Trophoblast cell (in vitro differentiated cells and primary cell): Measurements from ENCODE around the gene MYCBP2.
A peak's percentile ranks its signal among the peaks of the same experiment; 100 is the strongest.

Source experiments
- DNase-seq, 2 donors: peaks; one replicate each; pipeline ENCODE4 v3.0.0-alpha.2; 2016
- H2AFZ ChIP-seq: 2 replicates; pipeline ENCODE4 v1.6.1; 2013; ENCODE audit warnings: low read length, moderate library complexity, mild to moderate bottlenecking; ENCODE audit not compliant: insufficient read depth, poor library complexity
- H2AK5ac ChIP-seq: 2 replicates; pipeline ENCODE4 v1.6.1; 2013; ENCODE audit warnings: mild to moderate bottlenecking, low read length
- H2BK120ac ChIP-seq: 2 replicates; pipeline ENCODE4 v1.6.1; 2013; ENCODE audit warnings: low read length, mild to moderate bottlenecking, moderate library complexity; ENCODE audit not compliant: insufficient read depth, poor library complexity
- H2BK12ac ChIP-seq: 2 replicates; pipeline ENCODE4 v1.6.1; 2013; ENCODE audit warnings: mild to moderate bottlenecking, low read length, moderate library complexity
- H2BK5ac ChIP-seq: 2 replicates; pipeline ENCODE4 v1.6.1; 2013; ENCODE audit warnings: low read length, low read depth, moderate library complexity, mild to moderate bottlenecking; ENCODE audit not compliant: poor library complexity
- H3K14ac ChIP-seq: 2 replicates; pipeline ENCODE4 v1.6.1; 2013; ENCODE audit warnings: mild to moderate bottlenecking, low read length
- H3K18ac ChIP-seq: 2 replicates; pipeline ENCODE4 v1.6.1; 2013; ENCODE audit warnings: mild to moderate bottlenecking, low read length
- H3K23ac ChIP-seq: 2 replicates; pipeline ENCODE4 v1.6.1; 2013; ENCODE audit warnings: low read length
- H3K27ac ChIP-seq: 2 replicates; pipeline ENCODE4 v1.5.1; 2013; ENCODE audit warnings: low read depth, mild to moderate bottlenecking, inconsistent platforms, low read length, moderate library complexity
- H3K27me3 ChIP-seq: 2 replicates; pipeline ENCODE4 v1.6.1; 2013; ENCODE audit warnings: inconsistent platforms, mild to moderate bottlenecking, low read length, moderate library complexity; ENCODE audit not compliant: insufficient read depth
- H3K36me3 ChIP-seq, 2 experiments: 1 replicate in 1 of 2; 2 replicates in 1 of 2; pipeline ENCODE4 v1.6.1; 2013; ENCODE audit warnings: low read length in 2 of 2, mild to moderate bottlenecking in 2 of 2, moderate library complexity in 1 of 2; ENCODE audit not compliant: insufficient read depth in 2 of 2, control insufficient read depth in 1 of 2
- H3K4ac ChIP-seq: 2 replicates; pipeline ENCODE4 v1.6.1; 2013; ENCODE audit warnings: low read depth, mild to moderate bottlenecking, low read length, moderate library complexity
- H3K4me1 ChIP-seq, 2 experiments: 1 replicate in 1 of 2; 2 replicates in 1 of 2; pipeline ENCODE4 v1.6.1; 2013; ENCODE audit warnings: low read length in 2 of 2, mild to moderate bottlenecking in 2 of 2, moderate library complexity in 1 of 2; ENCODE audit not compliant: insufficient read depth in 2 of 2, control insufficient read depth in 1 of 2
- H3K4me2 ChIP-seq: 2 replicates; pipeline ENCODE4 v1.6.1; 2013; ENCODE audit warnings: inconsistent platforms, mild to moderate bottlenecking, low read length, moderate library complexity
- H3K4me3 ChIP-seq: 2 replicates; pipeline ENCODE4 v1.5.1; 2013; ENCODE audit warnings: mild to moderate bottlenecking, low read depth, low read length, inconsistent platforms
- H3K79me1 ChIP-seq: one replicate; pipeline ENCODE4 v1.6.1; 2013; ENCODE audit warnings: low read length
- H3K79me2 ChIP-seq: 2 replicates; pipeline ENCODE4 v1.6.1; 2013; ENCODE audit warnings: low read length, mild to moderate bottlenecking; ENCODE audit not compliant: control insufficient read depth, insufficient read depth, poor library complexity
- H3K9ac ChIP-seq: 2 replicates; pipeline ENCODE4 v1.6.1; 2013; ENCODE audit warnings: mild to moderate bottlenecking, low read length
- H3K9me3 ChIP-seq: 2 replicates; pipeline ENCODE4 v1.6.1; 2013; ENCODE audit warnings: low read depth, mild to moderate bottlenecking, control low read depth, inconsistent platforms, low read length; ENCODE audit not compliant: insufficient read depth
- H4K12ac ChIP-seq: 2 replicates; pipeline ENCODE4 v1.6.1; 2013; ENCODE audit warnings: low read depth, mild to moderate bottlenecking, low read length, moderate library complexity
- H4K8ac ChIP-seq: 2 replicates; pipeline ENCODE4 v1.6.1; 2013; ENCODE audit warnings: low read depth, mild to moderate bottlenecking, low read length, moderate library complexity
- H4K91ac ChIP-seq: one replicate; pipeline ENCODE4 v1.6.1; 2013; ENCODE audit warnings: low read depth, mild to moderate bottlenecking, low read length, moderate library complexity
- WGBS: extraction: QIAGEN DNeasy Blood & Tissue Kit; methylation state at CpG from one replicate; pipeline ENCODE4 v1.1.7; 2013; ENCODE audit warnings: missing lambda C conversion rate; ENCODE audit not compliant: insufficient read length, insufficient coverage; ENCODE audit errors: extremely low coverage; 5-methylcytosine and 5-hydroxymethylcytosine counted together

The MYCBP2 gene

DNA sequence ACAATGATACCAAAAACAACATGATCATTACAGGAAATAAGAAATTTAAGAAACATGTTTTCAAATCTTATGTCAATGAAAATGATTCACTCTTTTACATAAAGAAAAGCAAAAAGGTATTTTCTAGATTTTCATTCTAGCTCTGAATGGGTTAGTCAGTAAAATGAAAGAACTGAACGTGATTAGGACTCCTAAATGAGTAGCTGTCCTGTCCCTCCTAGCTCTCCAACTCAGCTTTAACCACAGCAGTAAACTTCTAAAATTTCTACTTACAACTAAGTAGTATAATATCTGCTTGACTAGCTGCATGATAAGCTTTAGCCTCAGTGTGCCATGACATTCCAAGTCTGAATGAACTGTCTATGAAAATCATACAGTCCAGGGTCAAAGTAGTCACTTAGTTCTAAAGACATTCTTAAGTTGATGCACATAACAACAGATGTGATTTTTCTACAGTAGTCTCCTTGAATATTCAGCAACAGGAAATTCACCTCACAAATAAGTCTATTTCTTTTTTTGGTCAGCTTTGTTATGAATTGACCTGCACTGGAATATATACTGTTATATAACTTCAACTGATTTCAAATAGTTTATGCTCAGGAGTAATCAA, 136.4 kb downstream of the MYCBP2 start:
- H3K79me2 ChIP-seq = no peaks in the 10 kb centered on the region
- H2AFZ ChIP-seq = no peak overlapping the region
- WGBS = no CpG with 5 or more reads among the region's 1 CpG

GRCh38 chr13:77185721-77186120, 141.2 kb downstream of the MYCBP2 start:
- H3K9me3 ChIP-seq = no peaks in the 10 kb centered on the region
- H3K9ac ChIP-seq = no peak overlapping the region
- no peak overlapping the region for H4K12ac ChIP-seq
- H3K27me3 ChIP-seq = no peaks in the 10 kb centered on the region
- no peak overlapping the region for H2BK5ac ChIP-seq
- no peak overlapping the region for H3K18ac ChIP-seq
- no peak overlapping the region for H4K8ac ChIP-seq
- no peaks in the 10 kb centered on the region for H3K79me2 ChIP-seq
- H2BK12ac ChIP-seq = no peak overlapping the region
- H3K4me3 ChIP-seq = no peak overlapping the region
- H3K14ac ChIP-seq = no peak overlapping the region
- H4K91ac ChIP-seq = no peak overlapping the region
- H2AK5ac ChIP-seq = no peak overlapping the region
- no peaks in the 10 kb centered on the region for H3K4me1 ChIP-seq
- no peak overlapping the region for H3K4ac ChIP-seq
- no peaks in the 10 kb centered on the region for H3K79me1 ChIP-seq
- no peak overlapping the region for H3K23ac ChIP-seq
- WGBS = no CpG with 5 or more reads among the region's 3 CpGs
- peaks cover 2 to 3% of the 10 kb centered on the region in 2 experiments for H3K36me3 ChIP-seq
- no peak overlapping the region for H3K27ac ChIP-seq
- peak in 1 of 2 donors; percentile 30 for DNase-seq
- no peak overlapping the region for H2AFZ ChIP-seq
- H2BK120ac ChIP-seq = no peak overlapping the region
- H3K4me2 ChIP-seq = no peak overlapping the region

More for the DNA sequence above, 136.4 kb downstream of the MYCBP2 start:
- H4K91ac ChIP-seq = no peak overlapping the region
- H4K8ac ChIP-seq = no peak overlapping the region
- no peak for DNase-seq
- no peak overlapping the region for H2BK5ac ChIP-seq
- no peak overlapping the region for H3K23ac ChIP-seq
- H3K36me3 ChIP-seq = peaks cover 1 to 5% of the 10 kb centered on the region in 2 experiments
- H2AK5ac ChIP-seq = no peak overlapping the region
- no peak overlapping the region for H2BK12ac ChIP-seq
- H3K4me3 ChIP-seq = no peak overlapping the region
- no peak overlapping the region for H4K12ac ChIP-seq
- H3K4ac ChIP-seq = no peak overlapping the region
- H3K18ac ChIP-seq = no peak overlapping the region
- no peaks in the 10 kb centered on the region for H3K4me1 ChIP-seq
- no peak overlapping the region for H3K9ac ChIP-seq
- no peak overlapping the region for H3K27ac ChIP-seq
- H3K27me3 ChIP-seq = no peaks in the 10 kb centered on the region
- no peak overlapping the region for H3K4me2 ChIP-seq
- H3K79me1 ChIP-seq = no peaks in the 10 kb centered on the region
- no peak overlapping the region for H3K14ac ChIP-seq
- no peaks in the 10 kb centered on the region for H3K9me3 ChIP-seq
- H2BK120ac ChIP-seq = no peak overlapping the region

- H4K12ac ChIP-seq = no peak overlapping the region
- no peak overlapping the region for H2BK120ac ChIP-seq
- H3K14ac ChIP-seq = no peak overlapping the region
- no peak overlapping the region for H2BK12ac ChIP-seq
- no peaks in the 10 kb centered on the region for H3K79me1 ChIP-seq
- H3K23ac ChIP-seq = no peak overlapping the region
- H3K4me2 ChIP-seq = no peak overlapping the region
- no peak overlapping the region for H3K18ac ChIP-seq
- no peak overlapping the region for H2BK5ac ChIP-seq
- no peaks in the 10 kb centered on the region for H3K9me3 ChIP-seq
- no peak overlapping the region for H3K9ac ChIP-seq
- no peaks in the 10 kb centered on the region for H3K27me3 ChIP-seq
- H2AK5ac ChIP-seq = no peak overlapping the region
- H4K8ac ChIP-seq = no peak overlapping the region
- no peaks in the 10 kb centered on the region for H3K4me1 ChIP-seq
- H4K91ac ChIP-seq = no peak overlapping the region
- H3K36me3 ChIP-seq = peaks cover 3 to 9% of the 10 kb centered on the region in 2 experiments
- no peak overlapping the region for H3K4me3 ChIP-seq
- no peak overlapping the region for H2AFZ ChIP-seq
- no peak overlapping the region for H3K4ac ChIP-seq
- no peak overlapping the region for H3K27ac ChIP-seq
- WGBS = no CpG with 5 or more reads among the region's 2 CpGs
- no peaks in the 10 kb centered on the region for H3K79me2 ChIP-seq
- DNase-seq = peak in 1 of 2 donors; percentile 15
Measured at GRCh38 chr13:77184455-77184854, 142.4 kb downstream of the MYCBP2 start.

DNA sequence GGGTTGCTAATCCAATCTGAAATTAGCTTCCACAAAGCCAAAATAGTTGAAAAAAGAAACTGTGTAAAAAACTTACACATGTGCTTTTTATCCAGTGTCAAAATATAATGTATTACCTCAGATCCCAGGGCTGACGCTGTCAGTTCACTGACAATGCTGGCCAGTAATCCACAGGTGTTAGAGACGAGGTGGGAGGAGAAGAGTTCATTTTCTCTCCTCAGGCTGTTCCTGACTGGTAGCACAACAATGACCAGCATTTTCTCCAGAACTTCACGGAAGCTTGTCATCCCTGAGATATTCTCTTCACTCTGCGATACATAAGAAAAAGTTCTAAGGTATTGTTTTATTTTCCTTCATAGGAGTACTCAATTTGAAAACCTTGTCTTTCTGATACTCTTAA, 146.9 kb downstream of the MYCBP2 start:
- Histone ChIP-seq H3K4me3 (no peak overlapping the region), H3K27ac (no peak overlapping the region), H3K79me2 (no peaks in the 10 kb centered on the region), H3K27me3 (no peaks in the 10 kb centered on the region), H3K18ac (no peak overlapping the region), H3K4me2 (no peak overlapping the region), H4K12ac (no peak overlapping the region), H3K36me3 (peaks cover 5 to 9% of the 10 kb centered on the region in 2 experiments), H2AFZ (no peak overlapping the region), H3K23ac (no peak overlapping the region), H3K9ac (no peak overlapping the region), H2BK120ac (no peak overlapping the region), H3K9me3 (no peaks in the 10 kb centered on the region), H3K4ac (no peak overlapping the region), H2BK5ac (no peak overlapping the region), H4K91ac (no peak overlapping the region), H3K79me1 (peaks cover 2% of the 10 kb centered on the region), H2AK5ac (no peak overlapping the region), H4K8ac (no peak overlapping the region), H2BK12ac (no peak overlapping the region), H3K4me1 (no peaks in the 10 kb centered on the region), H3K14ac (no peak overlapping the region)
- WGBS = no CpG with 5 or more reads among the region's 4 CpGs
- peak; percentile 69 to 87 for DNase-seq
